H1 (cell line): ENCODE results near the gene ZNF473. TPM values are rescaled to one million over a fixed set of nuclear protein-coding genes. Genes with fewer than 3 reads are reported as not detected.

ENCODE experiments used
- CTCF ChIA-PET: fragments of 300-600 bp; sonication (Branson Sonifier 250); formaldehyde crosslinking; loops from one replicate; lab custom pipeline; 2021; ENCODE audit not compliant: partially characterized antibody; lab: Charles Lee
- POLR2A ChIA-PET: fragments of 300-600 bp; sonication (Branson Sonifier 250); formaldehyde crosslinking; loops from one replicate; lab custom pipeline; 2021; ENCODE audit warnings: inconsistent platforms; ENCODE audit not compliant: partially characterized antibody; lab: Charles Lee
- DNase-seq, 2 experiments: peaks; one replicate each; pipeline versions ENCODE4 v3.0.0 to v3.0.0-alpha.2; 2010 to 2022; ENCODE audit warnings: low spot score in 2 of 2, low read depth in 1 of 2, mixed read lengths in 1 of 2
- FAIRE-seq: peaks from 2 replicates; lab custom pipeline; 2011; peaks lifted over from hg19 to GRCh38; lab: Jason Lieb, UNC
- H2AFZ ChIP-seq: 2 replicates; pipeline ENCODE4 v1.8.1; 2012; ENCODE audit warnings: low read length, inconsistent platforms
- H2AK5ac ChIP-seq: 2 replicates; pipeline ENCODE4 v1.6.1; 2013; ENCODE audit warnings: low read depth, low read length
- H2BK120ac ChIP-seq: replicated peaks from 2 replicates; pipeline ENCODE3; 2013; ENCODE audit warnings: low read depth, low read length, inconsistent platforms
- H2BK12ac ChIP-seq: 2 replicates; pipeline ENCODE4 v1.6.1; 2013; ENCODE audit warnings: low read depth, low read length
- H2BK15ac ChIP-seq: 2 replicates; pipeline ENCODE4 v1.6.1; 2013; ENCODE audit warnings: low read length
- H2BK20ac ChIP-seq: 2 replicates; pipeline ENCODE4 v1.6.1; 2013; ENCODE audit warnings: low read length
- H2BK5ac ChIP-seq: 2 replicates; pipeline ENCODE4 v1.6.1; 2013; ENCODE audit warnings: low read depth, low read length
- H3K14ac ChIP-seq: 2 replicates; pipeline ENCODE4 v1.6.1; 2013; ENCODE audit warnings: inconsistent platforms; ENCODE audit not compliant: insufficient read length
- H3K18ac ChIP-seq: 2 replicates; pipeline ENCODE4 v1.6.1; 2013; ENCODE audit warnings: low read length; ENCODE audit errors: extremely low read depth
- H3K23ac ChIP-seq: 2 replicates; pipeline ENCODE4 v1.6.1; 2013; ENCODE audit warnings: inconsistent platforms; ENCODE audit not compliant: insufficient read length
- H3K23me2 ChIP-seq: 2 replicates; pipeline ENCODE4 v1.6.1; 2013; ENCODE audit warnings: low read depth, low read length
- H3K27ac ChIP-seq: 2 replicates; pipeline ENCODE4 v1.6.1; 2011; ENCODE audit warnings: low read depth, low read length, inconsistent platforms
- H3K27me3 ChIP-seq, 4 experiments: replicated peaks in 1 of 4; 1 replicate in 1 of 4; 2 replicates in 3 of 4; pipeline versions ENCODE4 v1.6.1 to v1.8.1; 2011 to 2013; ENCODE audit warnings: low read length in 3 of 4, mild to moderate bottlenecking in 3 of 4, inconsistent platforms in 2 of 4, mixed read lengths in 2 of 4, moderate library complexity in 1 of 4; ENCODE audit not compliant: control insufficient read depth in 3 of 4, insufficient read depth in 3 of 4; ENCODE audit errors: extremely low read depth in 1 of 4
- H3K36me3 ChIP-seq, 4 experiments: 2 replicates each; pipeline versions ENCODE4 v1.6.1 to v1.8.1; 2011 to 2013; ENCODE audit warnings: mild to moderate bottlenecking in 4 of 4, low read length in 3 of 4, moderate library complexity in 2 of 4, control low read depth in 1 of 4, inconsistent platforms in 1 of 4; ENCODE audit not compliant: insufficient read depth in 4 of 4, control insufficient read depth in 2 of 4
- H3K4ac ChIP-seq: replicated peaks from 2 replicates; pipeline ENCODE3; 2013; ENCODE audit warnings: low read length, low read depth, mixed read lengths, inconsistent platforms; ENCODE audit not compliant: insufficient read length
- H3K4me1 ChIP-seq, 4 experiments: replicated peaks in 1 of 4; 1 replicate in 1 of 4; 2 replicates in 3 of 4; pipeline versions ENCODE4 v1.6.1 to v1.8.1; 2011 to 2013; ENCODE audit warnings: low read length in 3 of 4, inconsistent platforms in 2 of 4, mixed read lengths in 1 of 4; ENCODE audit not compliant: insufficient read depth in 4 of 4, control insufficient read depth in 3 of 4
- H3K4me2 ChIP-seq, 2 experiments: 2 replicates each; pipeline versions ENCODE4 v1.6.1 to v1.8.1; 2011 to 2013; ENCODE audit warnings: low read depth in 2 of 2, low read length in 2 of 2, control low read depth in 1 of 2, inconsistent platforms in 1 of 2, mild to moderate bottlenecking in 1 of 2; ENCODE audit not compliant: insufficient read depth in 1 of 2
- H3K4me3 ChIP-seq, 4 experiments: fragments of 200-600, 300-600 bp in 1 of 4; sonication (generic), shearing (Covaris generic), sonication (Bioruptor Twin) in 1 of 4; 2 replicates each; pipeline versions ENCODE4 v1.5.1 to v1.8.1; 2011 to 2016; ENCODE audit warnings: low read length in 4 of 4, low read depth in 3 of 4, control low read depth in 2 of 4, inconsistent platforms in 2 of 4, mild to moderate bottlenecking in 2 of 4, mixed read lengths in 1 of 4, moderate library complexity in 1 of 4; ENCODE audit not compliant: insufficient read depth in 2 of 4; ENCODE audit errors: extremely low read depth in 1 of 4
- H3K56ac ChIP-seq: replicated peaks from 2 replicates; pipeline ENCODE3; 2013; ENCODE audit warnings: low read depth, mild to moderate bottlenecking, mixed read lengths, low read length, inconsistent platforms; ENCODE audit not compliant: insufficient read length
- H3K79me1 ChIP-seq: 2 replicates; pipeline ENCODE4 v1.6.1; 2013; ENCODE audit warnings: low read depth, low read length, control low read depth
- H3K79me2 ChIP-seq, 2 experiments: 2 replicates each; pipeline versions ENCODE4 v1.6.1 to v1.8.1; 2012 to 2013; ENCODE audit warnings: low read length in 2 of 2, mild to moderate bottlenecking in 2 of 2, inconsistent platforms in 1 of 2; ENCODE audit not compliant: insufficient read depth in 2 of 2, control insufficient read depth in 1 of 2
- H3K9ac ChIP-seq, 4 experiments: replicated peaks in 1 of 4; 1 replicate in 1 of 4; 2 replicates in 3 of 4; pipeline versions ENCODE4 v1.6.1 to v1.8.1; 2011 to 2013; ENCODE audit warnings: low read depth in 3 of 4, low read length in 3 of 4, control low read depth in 2 of 4, mild to moderate bottlenecking in 2 of 4, moderate library complexity in 2 of 4, inconsistent platforms in 1 of 4; ENCODE audit errors: extremely low read depth in 1 of 4
- H3K9me3 ChIP-seq, 2 experiments: 2 replicates each; pipeline versions ENCODE4 v1.6.1 to v1.8.1; 2012 to 2013; ENCODE audit warnings: mild to moderate bottlenecking in 2 of 2, moderate library complexity in 2 of 2, control low read depth in 1 of 2, inconsistent platforms in 1 of 2, low read depth in 1 of 2, low read length in 1 of 2, mixed read lengths in 1 of 2; ENCODE audit not compliant: insufficient read depth in 2 of 2
- H4K20me1 ChIP-seq, 2 experiments: replicated peaks in 1 of 2; 2 replicates each; pipeline versions ENCODE3 to v1.8.1; 2011 to 2013; ENCODE audit warnings: inconsistent platforms in 2 of 2, low read length in 2 of 2, mild to moderate bottlenecking in 1 of 2; ENCODE audit not compliant: insufficient read depth in 2 of 2, control insufficient read depth in 1 of 2
- H4K5ac ChIP-seq: 2 replicates; pipeline ENCODE4 v1.6.1; 2013; ENCODE audit warnings: low read length, low read depth, mixed read lengths, inconsistent platforms; ENCODE audit not compliant: insufficient read length
- H4K8ac ChIP-seq: 2 replicates; pipeline ENCODE4 v1.8.0; 2013; ENCODE audit warnings: mild to moderate bottlenecking, moderate library complexity, low read length, inconsistent platforms; ENCODE audit not compliant: insufficient read depth; ENCODE audit errors: extremely low read depth
- H4K91ac ChIP-seq: replicated peaks from 2 replicates; pipeline ENCODE3; 2013; ENCODE audit warnings: low read length, mixed read lengths, inconsistent platforms; ENCODE audit not compliant: insufficient read length
- BACH1 ChIP-seq: IDR thresholded peaks from 2 replicates; pipeline ENCODE4 v1.6.1; 2012; ENCODE audit warnings: low read length, improper control_type of control experiment
- CEBPB ChIP-seq: IDR thresholded peaks from 2 replicates; pipeline ENCODE4 v1.6.1; 2012; ENCODE audit warnings: low read depth, low read length
- KDM1A ChIP-seq: fragments of 200-600, 300-600 bp; sonication (generic); IDR thresholded peaks from 2 replicates; pipeline ENCODE4 v1.7.1; 2016; ENCODE audit warnings: mild to moderate bottlenecking, low read length, borderline replicate concordance
- KDM5A ChIP-seq: fragments of 200-600 bp; IDR thresholded peaks from 2 replicates; pipeline ENCODE4 v1.7.1; 2012; ENCODE audit warnings: mild to moderate bottlenecking, low read length, inconsistent platforms, mixed read lengths
- NRF1 ChIP-seq: IDR thresholded peaks from 2 replicates; pipeline ENCODE4 v1.6.1; 2011; ENCODE audit warnings: mild to moderate bottlenecking, low read depth, low read length, improper control_type of control experiment
- POLR2AphosphoS5 ChIP-seq: IDR thresholded peaks from 2 replicates; pipeline ENCODE4 v1.6.1; 2011; ENCODE audit warnings: low read depth, low read length
- RFX5 ChIP-seq: IDR thresholded peaks from 2 replicates; pipeline ENCODE4 v1.6.1; 2011; ENCODE audit warnings: low read depth, low read length, improper control_type of control experiment, borderline replicate concordance
- SP1 ChIP-seq: IDR thresholded peaks from 2 replicates; pipeline ENCODE4 v1.6.1; 2011; ENCODE audit warnings: low read depth, low read length
- TCF12 ChIP-seq: IDR thresholded peaks from 2 replicates; pipeline ENCODE4 v1.6.1; 2011; ENCODE audit warnings: low read depth, mild to moderate bottlenecking, low read length
- TEAD4 ChIP-seq: IDR thresholded peaks from 2 replicates; pipeline ENCODE4 v1.6.1; 2012; ENCODE audit warnings: low read depth, low read length, inconsistent platforms, mixed read lengths
- WGBS, 2 experiments: shearing (Covaris generic) in 1 of 2; methylation state at CpG; one replicate each; pipeline versions ENCODE4 v1.1.6 to v1.1.7; 2013 to 2015; ENCODE audit warnings: low lambda C conversion rate in 2 of 2, mixed read lengths in 2 of 2, inconsistent platforms in 1 of 2, low coverage in 1 of 2, missing lambda C conversion rate in 1 of 2; ENCODE audit not compliant: insufficient replicate concordance in 2 of 2, insufficient coverage in 1 of 2, insufficient read length in 1 of 2; ENCODE audit errors: extremely low coverage in 1 of 2, missing lambda C conversion rate in 1 of 2; 5-methylcytosine and 5-hydroxymethylcytosine counted together
- polyA plus RNA-seq, 7 experiments: library from polyadenylated mRNA; depleted of rRNA in 3 of 7; stranded (reverse) in 5 of 7; unstranded in 2 of 7; fragments of >200 nt in 5 of 7; fragments of 200-250 nt in 2 of 7; gene quantifications; 1 replicate in 5 of 7; 2 replicates in 1 of 7; 4 replicates in 1 of 7; pipeline versions ENCODE4 v1.2.1 to v1.2.3, GENCODE V29; 2011 to 2013; ENCODE audit warnings: missing spikeins in 2 of 7, mixed read lengths in 2 of 7
- total RNA-seq: library from RNA; stranded (reverse); fragmentation: NEBNext Ultra II Directional; extraction: Animal tissue kit (Norgen Biotek cat#: 25700); gene quantifications from 2 replicates; pipeline ENCODE4 v1.2.1, GENCODE V29; 2021

The ZNF473 gene
- total and polyA plus RNA-seq, 2 of the 8 experiments (the other 6 are each of a cell fraction or from before 2014, with no cell fraction given), result 5.2 to 11.7 TPM

DNA sequence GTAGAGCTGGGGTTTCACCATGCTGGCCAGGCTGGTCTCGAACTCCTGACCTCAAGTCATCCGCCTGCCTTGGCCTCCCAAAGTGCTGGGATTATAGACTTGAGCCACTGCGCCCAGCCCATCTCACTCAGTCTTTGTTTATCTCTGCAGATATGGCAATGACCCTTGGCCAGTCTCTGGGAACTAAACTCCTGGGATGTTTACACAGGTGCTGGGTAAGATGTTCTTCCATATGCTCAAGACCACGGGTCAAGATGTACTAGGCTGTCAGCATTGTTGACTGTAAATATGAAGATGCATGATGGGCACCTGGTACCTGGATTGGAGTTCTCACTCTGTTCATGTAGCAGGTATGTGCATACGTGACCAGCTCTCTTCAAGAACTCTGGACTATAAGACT lies 35.8 kb downstream of the ZNF473 start:
- 84% methylated on average over 5 of the region's 5 CpGs; no CpG with 5 or more reads in 1 of the 2 experiments for WGBS, 2 experiments
- no peak overlapping the region for H3K18ac ChIP-seq

More for the DNA sequence above, 35.8 kb downstream of the ZNF473 start:
- Histone ChIP-seq H4K20me1 (no peaks in the 10 kb centered on the region), H2BK12ac (no peak overlapping the region), H2AFZ (no peak overlapping the region), H4K5ac (no peak overlapping the region), H3K23ac (no peak overlapping the region), H3K4me1 (no peaks in the 10 kb centered on the region), H2BK20ac (no peak overlapping the region), H2BK120ac (no peak overlapping the region), H3K79me1 (no peaks in the 10 kb centered on the region), H3K27ac (no peak overlapping the region), H3K79me2 (no peaks in the 10 kb centered on the region), H3K9ac (no peak overlapping the region), H2AK5ac (no peak overlapping the region), H3K14ac (no peak overlapping the region), H3K4me3 (no peak overlapping the region), H3K9me3 (peaks cover 52 to 73% of the 10 kb centered on the region in 2 experiments), H4K91ac (no peak overlapping the region), H3K36me3 (no peaks in the 10 kb centered on the region), H2BK5ac (no peak overlapping the region), H3K56ac (no peak overlapping the region), H2BK15ac (no peak overlapping the region), H3K4me2 (no peak overlapping the region), H4K8ac (no peak overlapping the region), H3K23me2 (no peaks in the 10 kb centered on the region), H3K4ac (no peak overlapping the region), H3K27me3 (no peaks in the 10 kb centered on the region)
- TF ChIP-seq NRF1 (no peak), CEBPB (no peak), TEAD4 (no peak), BACH1 (no peak), KDM5A (no peak), TCF12 (no peak), SP1 (no peak), POLR2AphosphoS5 (no peak), RFX5 (no peak), KDM1A (no peak)
- CTCF ChIA-PET, result interaction anchor here (1.2 kb wide), 1 partner anchor 15 kb away, joined by 3 read pairs; no protein-coding TSS in a partner anchor
- POLR2A ChIA-PET, result no interaction called here
- DNase-seq (no peak), FAIRE-seq (no peak)
